Measurements from ENCODE around the gene LHX5. TPM values are rescaled to one million over a fixed set of nuclear protein-coding genes. Genes with fewer than 3 reads are reported as not detected.

The LHX5 gene
- total RNA-seq, 4 donors from 2014 or later: not detected

DNA sequence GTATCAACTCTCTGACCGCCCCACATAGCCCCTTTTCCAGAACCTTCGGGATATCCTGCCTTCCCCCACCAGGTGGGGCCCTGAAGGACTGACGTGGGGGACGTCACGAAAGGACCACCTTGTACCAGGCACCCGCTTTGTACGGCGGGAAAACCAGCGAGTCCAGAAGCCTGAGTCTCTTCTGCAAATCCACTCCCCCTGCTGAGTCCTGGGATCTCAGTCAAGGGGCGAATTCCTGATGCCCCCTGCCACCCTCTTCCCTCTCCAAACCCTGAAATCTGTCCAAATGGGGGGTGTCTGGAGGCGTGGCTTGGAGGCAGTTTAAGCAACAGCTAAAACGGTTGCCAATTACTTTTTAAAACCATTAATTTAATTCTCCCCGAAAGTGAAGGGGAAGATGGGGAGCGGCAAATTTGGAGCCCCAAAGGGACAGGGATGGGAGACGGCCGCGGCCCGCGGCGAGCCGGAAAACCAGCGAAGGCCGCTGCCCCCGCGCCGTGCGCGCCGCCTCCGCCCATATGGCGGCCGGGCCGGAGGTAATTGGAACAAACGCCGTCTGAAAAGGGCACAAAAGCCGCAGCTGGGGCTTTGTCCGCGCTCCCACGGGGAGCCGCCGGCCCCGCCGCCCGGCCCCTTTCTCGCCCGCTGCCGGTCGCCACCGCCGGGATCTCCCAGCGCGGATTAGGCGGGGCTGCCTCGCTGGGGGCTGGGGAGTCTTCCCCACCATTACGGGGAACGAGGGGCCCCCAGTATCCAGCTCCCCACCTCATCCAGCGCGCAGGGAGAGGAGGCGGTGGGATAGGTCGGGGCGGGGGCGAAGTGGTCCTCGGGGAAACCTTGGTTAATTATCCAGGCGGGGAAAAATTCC lies 6.6 kb downstream of the LHX5 start:
- peak overlapping the region in 1 of 4 donors; percentile 25 for H3K4me3 ChIP-seq
- TF ChIP-seq EP300 (IDR thresholded peaks at IDR 0.05) (no peak), POLR2A (IDR thresholded peaks at IDR 0.05) (no peak)
- TF ChIP-seq, protein P1, sequence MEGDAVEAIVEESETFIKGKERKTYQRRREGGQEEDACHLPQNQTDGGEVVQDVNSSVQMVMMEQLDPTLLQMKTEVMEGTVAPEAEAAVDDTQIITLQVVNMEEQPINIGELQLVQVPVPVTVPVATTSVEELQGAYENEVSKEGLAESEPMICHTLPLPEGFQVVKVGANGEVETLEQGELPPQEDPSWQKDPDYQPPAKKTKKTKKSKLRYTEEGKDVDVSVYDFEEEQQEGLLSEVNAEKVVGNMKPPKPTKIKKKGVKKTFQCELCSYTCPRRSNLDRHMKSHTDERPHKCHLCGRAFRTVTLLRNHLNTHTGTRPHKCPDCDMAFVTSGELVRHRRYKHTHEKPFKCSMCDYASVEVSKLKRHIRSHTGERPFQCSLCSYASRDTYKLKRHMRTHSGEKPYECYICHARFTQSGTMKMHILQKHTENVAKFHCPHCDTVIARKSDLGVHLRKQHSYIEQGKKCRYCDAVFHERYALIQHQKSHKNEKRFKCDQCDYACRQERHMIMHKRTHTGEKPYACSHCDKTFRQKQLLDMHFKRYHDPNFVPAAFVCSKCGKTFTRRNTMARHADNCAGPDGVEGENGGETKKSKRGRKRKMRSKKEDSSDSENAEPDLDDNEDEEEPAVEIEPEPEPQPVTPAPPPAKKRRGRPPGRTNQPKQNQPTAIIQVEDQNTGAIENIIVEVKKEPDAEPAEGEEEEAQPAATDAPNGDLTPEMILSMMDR (IDR thresholded peaks at IDR 0.05): no peak
- peaks cover 0 to 62% (median 34%) of the 10 kb centered on the region in 4 donors for H3K4me1 ChIP-seq
- H3K27me3 ChIP-seq: peaks cover 0 to 98% of the 10 kb centered on the region in 2 donors
- DNase-seq (ENCODE audit: low spot score in 2 of 2): no peak
- H3K27ac ChIP-seq: no peak overlapping the region
- peaks cover 0 to 3% (median 0%) of the 10 kb centered on the region in 4 donors for H3K9me3 ChIP-seq
- H3K36me3 ChIP-seq: no peaks in the 10 kb centered on the region
- 1 to 2% methylated on average over 60 to 62 of the region's 64 CpGs for WGBS, 2 donors

DNA sequence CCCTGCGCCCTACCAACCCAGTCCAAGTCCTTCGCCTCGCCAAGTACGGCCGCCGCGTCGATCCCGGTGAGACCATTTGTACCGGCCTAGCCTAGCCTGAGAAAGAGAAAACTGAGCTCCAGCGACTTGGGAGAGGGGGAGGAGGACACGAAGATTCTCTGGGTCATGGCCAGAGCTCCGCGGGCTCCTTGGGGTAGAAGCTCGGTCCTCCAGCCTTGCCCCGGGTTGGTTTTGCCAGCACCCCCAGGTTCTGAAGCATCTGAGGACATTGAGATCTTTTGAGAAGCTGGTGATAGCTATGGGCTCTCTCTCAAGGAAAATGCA lies 7.3 kb downstream of the LHX5 start:
- Histone ChIP-seq H3K4me1 (peaks cover 0 to 62% (median 34%) of the 10 kb centered on the region in 4 donors), H3K4me3 (peak overlapping the region in 1 of 4 donors; percentile 32), H3K27me3 (peaks cover 0 to 98% of the 10 kb centered on the region in 2 donors), H3K36me3 (no peaks in the 10 kb centered on the region), H3K27ac (no peak overlapping the region), H3K9me3 (peaks cover 0 to 3% (median 0%) of the 10 kb centered on the region in 4 donors)
- TF ChIP-seq, protein P1 (IDR thresholded peaks at IDR 0.05): no peak
- TF ChIP-seq POLR2A (IDR thresholded peaks at IDR 0.05): no peak
- TF ChIP-seq EP300 (IDR thresholded peaks at IDR 0.05): no peak
- WGBS, 2 donors: 0 to 1% methylated on average over 11 to 16 of the region's 16 CpGs
- no peak for DNase-seq (ENCODE audit: low spot score in 2 of 2)

DNA sequence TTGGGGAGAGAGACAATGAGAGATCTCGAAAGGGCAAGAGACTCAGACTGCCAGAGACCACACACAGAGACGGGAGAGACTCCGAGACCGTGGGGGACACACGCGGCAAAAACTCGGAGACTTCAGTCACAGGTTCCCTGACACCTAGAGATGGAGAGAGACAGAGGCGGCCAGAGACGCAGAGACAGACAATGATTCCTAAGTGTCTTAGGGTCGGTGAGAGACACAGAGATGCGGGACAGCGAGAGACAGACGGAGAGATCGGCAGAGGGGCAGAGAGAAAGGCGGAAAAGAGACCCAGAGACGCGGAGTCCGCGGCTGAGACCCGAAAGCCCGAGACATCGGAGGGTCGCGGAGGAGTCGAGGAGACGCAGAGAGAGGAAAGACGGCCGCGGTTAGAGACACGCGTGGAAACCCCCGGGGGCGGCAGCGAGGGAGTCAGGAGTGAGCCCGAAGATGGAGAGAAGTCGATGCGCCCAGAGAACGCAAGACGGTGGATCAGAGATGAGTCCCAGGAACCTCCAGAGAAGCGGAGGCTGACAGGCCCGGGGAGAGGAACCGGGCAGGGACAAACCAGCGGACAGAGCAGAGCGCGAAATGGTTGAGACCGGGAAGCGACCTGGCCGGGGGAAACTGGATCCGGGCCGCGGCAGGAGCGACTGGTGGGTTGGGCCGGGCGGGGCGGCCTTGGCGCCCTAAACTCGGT lies 7.8 kb downstream of the LHX5 start:
- H3K4me3 ChIP-seq: peak overlapping the region in 2 of 4 donors; percentile 18 to 32

DNA sequence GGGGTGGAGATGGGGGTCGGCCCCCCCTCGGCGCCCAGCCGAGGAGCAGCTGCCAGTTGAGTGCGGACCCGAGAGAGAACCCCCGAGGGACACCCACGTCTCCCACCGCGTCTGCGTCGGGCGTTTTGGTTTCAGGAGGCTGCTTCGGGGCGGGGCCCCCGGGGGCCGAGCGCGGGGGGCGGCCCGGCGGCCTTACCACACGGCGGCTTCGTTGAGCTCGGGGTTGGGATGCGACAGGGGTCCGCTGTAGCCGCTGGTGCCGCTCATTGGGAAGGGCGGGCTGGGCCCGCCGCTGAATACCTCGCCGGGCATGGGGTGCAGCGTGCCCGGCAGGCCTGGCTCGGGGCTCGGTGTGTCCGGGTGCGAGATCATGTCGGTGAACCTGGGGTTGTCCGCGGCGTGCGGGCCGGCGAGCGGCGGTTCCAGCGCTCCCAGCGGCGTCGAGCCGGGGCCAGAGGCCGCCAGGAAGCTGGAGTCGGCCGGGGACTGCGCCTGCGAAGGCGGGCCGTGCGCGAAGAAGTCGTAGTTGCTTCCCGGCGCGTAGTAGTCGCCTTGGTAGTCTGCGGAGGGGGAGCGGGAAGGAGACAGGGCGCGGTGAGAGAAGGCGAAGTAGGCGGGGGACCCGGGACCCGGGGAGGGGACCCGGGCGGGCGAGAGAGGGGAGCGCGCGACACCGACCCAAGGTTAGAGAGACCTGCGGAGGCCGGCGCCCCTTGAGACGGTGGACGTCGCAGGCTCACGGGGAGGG lies 8.5 kb downstream of the LHX5 start:
- H3K27ac ChIP-seq: no peak overlapping the region
- 3 to 4% methylated on average over 44 to 81 of the region's 91 CpGs for WGBS, 2 donors
- TF ChIP-seq, protein P1 (IDR thresholded peaks at IDR 0.05): no peak
- TF ChIP-seq POLR2A (IDR thresholded peaks at IDR 0.05) (no peak), EP300 (IDR thresholded peaks at IDR 0.05) (no peak)
- peak overlapping the region in 3 of 4 donors; percentile 6 to 31 (median 19) for H3K4me3 ChIP-seq
- H3K27me3 ChIP-seq: peaks cover 0 to 97% of the 10 kb centered on the region in 2 donors
- no peaks in the 10 kb centered on the region for H3K36me3 ChIP-seq
- H3K4me1 ChIP-seq: peaks cover 0 to 57% (median 34%) of the 10 kb centered on the region in 4 donors
- peaks cover 0 to 3% (median 0%) of the 10 kb centered on the region in 4 donors for H3K9me3 ChIP-seq
- DNase-seq (ENCODE audit: low spot score in 2 of 2): no peak

More for the DNA sequence above, 7.8 kb downstream of the LHX5 start:
- Histone ChIP-seq H3K36me3 (no peaks in the 10 kb centered on the region), H3K27me3 (peaks cover 0 to 98% of the 10 kb centered on the region in 2 donors), H3K27ac (no peak overlapping the region), H3K4me1 (peaks cover 0 to 62% (median 34%) of the 10 kb centered on the region in 4 donors), H3K9me3 (peaks cover 0 to 3% (median 0%) of the 10 kb centered on the region in 4 donors)
- TF ChIP-seq, protein P1 (IDR thresholded peaks at IDR 0.05): no peak
- no peak for TF ChIP-seq EP300 (IDR thresholded peaks at IDR 0.05)
- TF ChIP-seq POLR2A (IDR thresholded peaks at IDR 0.05): no peak
- 1 to 3% methylated on average over 47 to 57 of the region's 57 CpGs for WGBS, 2 donors
- DNase-seq (ENCODE audit: low spot score in 2 of 2): no peak

Measured in tibial nerve (tissue), 4 donors.